Fibroblast of lung (primary cell): ENCODE results near the gene SARM1.

Experiments used
- EZH2 ChIP-seq: IDR thresholded peaks from 2 replicates; pipeline ENCODE4 v1.5.1; 2012; ENCODE audit warnings: low read length, control low read depth, mild to moderate bottlenecking; ENCODE audit errors: missing control alignments
- TF ChIP-seq, protein P1 (sequence below), 2 donors: IDR thresholded peaks in 1 of 2; conservative IDR thresholded peaks in 1 of 2; 1 replicate in 1 of 2; 2 replicates in 1 of 2; pipeline ENCODE4 v1.5.1; 2011 to 2012; ENCODE audit warnings: low read length in 2 of 2, control low read depth in 1 of 2, inconsistent platforms in 1 of 2, low read depth in 1 of 2, mild to moderate bottlenecking in 1 of 2

- TF ChIP-seq, protein P1, sequence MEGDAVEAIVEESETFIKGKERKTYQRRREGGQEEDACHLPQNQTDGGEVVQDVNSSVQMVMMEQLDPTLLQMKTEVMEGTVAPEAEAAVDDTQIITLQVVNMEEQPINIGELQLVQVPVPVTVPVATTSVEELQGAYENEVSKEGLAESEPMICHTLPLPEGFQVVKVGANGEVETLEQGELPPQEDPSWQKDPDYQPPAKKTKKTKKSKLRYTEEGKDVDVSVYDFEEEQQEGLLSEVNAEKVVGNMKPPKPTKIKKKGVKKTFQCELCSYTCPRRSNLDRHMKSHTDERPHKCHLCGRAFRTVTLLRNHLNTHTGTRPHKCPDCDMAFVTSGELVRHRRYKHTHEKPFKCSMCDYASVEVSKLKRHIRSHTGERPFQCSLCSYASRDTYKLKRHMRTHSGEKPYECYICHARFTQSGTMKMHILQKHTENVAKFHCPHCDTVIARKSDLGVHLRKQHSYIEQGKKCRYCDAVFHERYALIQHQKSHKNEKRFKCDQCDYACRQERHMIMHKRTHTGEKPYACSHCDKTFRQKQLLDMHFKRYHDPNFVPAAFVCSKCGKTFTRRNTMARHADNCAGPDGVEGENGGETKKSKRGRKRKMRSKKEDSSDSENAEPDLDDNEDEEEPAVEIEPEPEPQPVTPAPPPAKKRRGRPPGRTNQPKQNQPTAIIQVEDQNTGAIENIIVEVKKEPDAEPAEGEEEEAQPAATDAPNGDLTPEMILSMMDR (conservative IDR thresholded peaks at IDR 0.05 in 1 of 2, IDR thresholded peaks at IDR 0.05 in 1 of 2; ENCODE audit: low read depth in 1 of 2, low read length in 2 of 2) = no peak
- no peak for TF ChIP-seq EZH2
These were observed 26.9 kb downstream of the SARM1 start for GRCh38 chr17:28398280-28398981.
